GM12878 (cell line): ENCODE data around the gene XDH. TPM values are rescaled to one million over a fixed set of nuclear protein-coding genes. Genes with fewer than 3 reads are reported as not detected.
A peak's percentile ranks its signal among the peaks of the same experiment; 100 is the strongest.

Source experiments
- ATAC-seq: fragments of 200-7000 bp; cut with Tn5 transposase; 3 replicates; pipeline ENCODE4 v1.9.1; 2020; ENCODE audit warnings: mild to moderate bottlenecking, moderate library complexity
- BruUV-seq: library from RNA; stranded (reverse); fragments of 400-500 nt; replicated peaks from 2 replicates; lab custom pipeline; 2021; lab: Mats Ljungman, UMichigan
- CTCF ChIA-PET: fragments of 300-600 bp; sonication (Branson Sonifier 250); formaldehyde crosslinking; extraction: SDS; loops from one replicate; lab custom pipeline; 2021; ENCODE audit warnings: inconsistent platforms; lab: Yijun Ruan, JAX
- POLR2A ChIA-PET: fragments of 350-600 bp; formaldehyde crosslinking; extraction: SDS; loops from one replicate; lab custom pipeline; 2021; ENCODE audit warnings: inconsistent platforms; lab: Charles Lee
- RAD21 ChIA-PET: fragments of 300-600 bp; sonication (Branson Sonifier 250); formaldehyde crosslinking; loops from one replicate; lab custom pipeline; 2023; ENCODE audit warnings: antibody characterized with exemption; ENCODE audit not compliant: unreplicated experiment; lab: Charles Lee
- SMC1A ChIA-PET: fragments of 300-600 bp; sonication (Branson Sonifier 250); formaldehyde crosslinking; loops from one replicate; lab custom pipeline; 2023; ENCODE audit not compliant: unreplicated experiment, uncharacterized antibody; lab: Charles Lee
- DNase-seq: peaks from one replicate; pipeline ENCODE4 v3.0.0-alpha.2; 2011; ENCODE audit warnings: low read depth, low spot score
- FAIRE-seq: peaks from 3 replicates; lab custom pipeline; 2011; peaks lifted over from hg19 to GRCh38; lab: Jason Lieb, UNC
- H2AFZ ChIP-seq: 2 replicates; pipeline ENCODE4 v1.6.0; 2011; ENCODE audit warnings: low read depth, low read length, control low read depth; ENCODE audit not compliant: control insufficient read depth
- H3K27ac ChIP-seq: 2 replicates; pipeline ENCODE4 v1.5.1; 2011; ENCODE audit warnings: control low read depth; ENCODE audit not compliant: control insufficient read depth, insufficient read depth
- H3K27me3 ChIP-seq, 2 experiments: replicated peaks in 1 of 2; 2 replicates each; pipeline versions ENCODE4 v1.6.0 to v1.6.1; 2011; ENCODE audit warnings: low read length in 1 of 2; ENCODE audit not compliant: control insufficient read depth in 2 of 2, insufficient read depth in 2 of 2
- H3K36me3 ChIP-seq, 2 experiments: 2 replicates each; pipeline ENCODE4 v1.5.1; 2011; ENCODE audit warnings: low read length in 1 of 2; ENCODE audit not compliant: control insufficient read depth in 2 of 2, insufficient read depth in 2 of 2
- H3K4me1 ChIP-seq: 2 replicates; pipeline ENCODE4 v1.6.1; 2011; ENCODE audit warnings: mild to moderate bottlenecking, low read length, moderate library complexity, mixed read lengths; ENCODE audit not compliant: control insufficient read depth, insufficient read depth
- H3K4me2 ChIP-seq: 2 replicates; pipeline ENCODE4 v1.6.0; 2011; ENCODE audit warnings: control low read depth; ENCODE audit not compliant: control insufficient read depth, insufficient read depth
- H3K4me3 ChIP-seq: fragments of 200-600 bp; sonication (generic); 2 replicates; pipeline ENCODE4 v1.5.1; 2016
- H3K79me2 ChIP-seq: 2 replicates; pipeline ENCODE4 v1.6.0; 2011; ENCODE audit warnings: low read length; ENCODE audit not compliant: control insufficient read depth, insufficient read depth
- H3K9ac ChIP-seq: 2 replicates; pipeline ENCODE4 v1.8.0; 2011; ENCODE audit warnings: low read length, control low read depth, mixed read lengths; ENCODE audit not compliant: control insufficient read depth, insufficient read depth
- H3K9me3 ChIP-seq: replicated peaks from 3 replicates; pipeline ENCODE4 v1.5.1; 2011; ENCODE audit warnings: mild to moderate bottlenecking, low read length; ENCODE audit not compliant: control insufficient read depth, insufficient read depth
- H4K20me1 ChIP-seq: 2 replicates; pipeline ENCODE4 v1.6.0; 2011; ENCODE audit not compliant: control insufficient read depth, insufficient read depth
- BHLHE40 ChIP-seq, 2 experiments: fragments of 450-650 bp in 1 of 2; IDR thresholded peaks; 2 replicates each; pipeline ENCODE4 v1.6.1; 2011 to 2017; ENCODE audit warnings: low read depth in 2 of 2, borderline replicate concordance in 1 of 2, improper control_type of control experiment in 1 of 2, low read length in 1 of 2, mild to moderate bottlenecking in 1 of 2
- CBFB ChIP-seq: IDR thresholded peaks from 2 replicates; pipeline ENCODE4 v1.6.1; 2016; ENCODE audit warnings: antibody characterized with exemption, low read depth
- CREM ChIP-seq: IDR thresholded peaks from 2 replicates; pipeline ENCODE4 v1.6.1; 2014; ENCODE audit warnings: antibody characterized with exemption, low read depth
- EED ChIP-seq: sonication (generic); IDR thresholded peaks from 2 replicates; pipeline ENCODE4 v1.6.1; 2016; ENCODE audit warnings: antibody characterized with exemption, low read depth
- GATAD2B ChIP-seq: fragments of 450-650 bp; conservative IDR thresholded peaks from 2 replicates; pipeline ENCODE4 v1.6.1; 2017; ENCODE audit warnings: low read depth, mild to moderate bottlenecking, moderate library complexity
- IKZF1 ChIP-seq: fragments of 450-650 bp; conservative IDR thresholded peaks from 2 replicates; pipeline ENCODE4 v1.6.1; 2017; ENCODE audit warnings: antibody characterized with exemption, mild to moderate bottlenecking
- IKZF2 ChIP-seq, 2 experiments: fragments of 450-650 bp; IDR thresholded peaks; 2 replicates each; pipeline ENCODE4 v1.6.1; 2017; ENCODE audit warnings: mild to moderate bottlenecking in 2 of 2, moderate library complexity in 2 of 2
- LARP7 ChIP-seq: fragments of 450-650 bp; IDR thresholded peaks from 2 replicates; pipeline ENCODE4 v1.6.1; 2017; ENCODE audit warnings: mild to moderate bottlenecking
- MEF2B ChIP-seq: fragments of 450-650 bp; IDR thresholded peaks from 2 replicates; pipeline ENCODE4 v1.6.1; 2018; ENCODE audit warnings: mild to moderate bottlenecking, moderate library complexity; ENCODE audit not compliant: partially characterized antibody, poor library complexity, severe bottlenecking
- MLLT1 ChIP-seq: fragments of 450-650 bp; IDR thresholded peaks from 2 replicates; pipeline ENCODE4 v1.6.1; 2016; ENCODE audit warnings: mild to moderate bottlenecking
- MTA2 ChIP-seq: fragments of 450-650 bp; IDR thresholded peaks from 2 replicates; pipeline ENCODE4 v1.6.1; 2016; ENCODE audit warnings: low read depth, mild to moderate bottlenecking, moderate library complexity
- NR2C1 ChIP-seq: fragments of 450-650 bp; IDR thresholded peaks from 2 replicates; pipeline ENCODE4 v1.6.1; 2017; ENCODE audit warnings: antibody characterized with exemption, mild to moderate bottlenecking, moderate library complexity
- NR2F1 ChIP-seq: fragments of 450-650 bp; conservative IDR thresholded peaks from 2 replicates; pipeline ENCODE4 v1.6.1; 2017; ENCODE audit warnings: mild to moderate bottlenecking
- RUNX3 ChIP-seq: IDR thresholded peaks from 2 replicates; pipeline ENCODE4 v1.6.1; 2012; ENCODE audit warnings: low read length, inconsistent platforms
- SREBF2 ChIP-seq: IDR thresholded peaks from 2 replicates; pipeline ENCODE4 v1.6.1; 2012; ENCODE audit warnings: mild to moderate bottlenecking, low read length
- ZBED1 ChIP-seq: IDR thresholded peaks from 2 replicates; pipeline ENCODE4 v1.6.1; 2016; ENCODE audit warnings: borderline replicate concordance
- ZNF274 ChIP-seq: IDR thresholded peaks from one replicate; pipeline ENCODE4 v1.8.0; 2011; ENCODE audit not compliant: insufficient read length, insufficient read depth
- WGBS: methylation state at CpG from one replicate; pipeline ENCODE4 v1.1.6; 2016; ENCODE audit warnings: low lambda C conversion rate; ENCODE audit not compliant: insufficient replicate concordance, insufficient coverage; ENCODE audit errors: missing lambda C conversion rate; 5-methylcytosine and 5-hydroxymethylcytosine counted together
- in situ Hi-C: fragments of 300-500 bp; cut with MboI; formaldehyde crosslinking; loops from 9 replicates; pipeline ENCODE4 v1.14.3; 2018; ENCODE audit warnings: mixed read lengths
- intact Hi-C: fragments of 100-400 bp; cut with micrococcal nuclease; formaldehyde crosslinking; loops from one replicate; pipeline ENCODE4 v1.14.2; 2022; ENCODE audit not compliant: unreplicated experiment
- polyA plus RNA-seq, 11 experiments: library from polyadenylated mRNA; depleted of rRNA in 4 of 11; unstranded in 6 of 11; stranded (reverse) in 5 of 11; fragments of >200 nt; fragmentation: Nextera tagmentation in 4 of 11; fragmentation: Illumina TruSeq in 1 of 11; extraction: Ambion mirVana in 4 of 11; extraction: Trizol in 1 of 11; gene quantifications; 1 replicate in 1 of 11; 2 replicates in 10 of 11; pipeline versions ENCODE4 v1.2.1 to v1.2.3, GENCODE V29; 2011 to 2016; ENCODE audit warnings: inconsistent platforms in 2 of 11, missing spikeins in 2 of 11, low read depth in 1 of 11
- total RNA-seq, 4 experiments: library from RNA; depleted of rRNA in 3 of 4; stranded (reverse); fragments of >200 nt in 3 of 4; fragmentation: Illumina TruSeq in 1 of 4; extraction: Trizol in 1 of 4; gene quantifications; 2 replicates each; pipeline versions ENCODE4 v1.2.1 to v1.2.3, GENCODE V29; 2013 to 2021

XDH gene
- total and polyA plus RNA-seq, 10 of the 15 experiments (the other 5 are each of a cell fraction or from before 2014, with no cell fraction given): 0.01 TPM; not detected in 9

- no TSS peak for BruUV-seq
- peak overlapping the region; percentile 35; the same call in 1 of the 2 replicates for H3K4me2 ChIP-seq
- DNase-seq (peak; percentile 30), ATAC-seq (peak; percentile 92), FAIRE-seq (no peak)
- no peak overlapping the region for H3K9ac ChIP-seq
- H4K20me1 ChIP-seq: no peaks in the 10 kb centered on the region
- no peak overlapping the region for H3K4me3 ChIP-seq
- no peaks in the 10 kb centered on the region for H3K79me2 ChIP-seq
- RAD21 ChIA-PET: interaction anchor here (0.7 to 5.8 kb wide), 9 partner anchors 14 to 609 kb away, joined by 3 to 28 read pairs (median 3); no protein-coding TSS in a partner anchor
- in situ Hi-C loops: no loop called here
- intact Hi-C loops: loop anchor here (2.0 kb wide), 1 partner anchor 62 kb away; no protein-coding TSS in a partner anchor
- no peaks in the 10 kb centered on the region; a peak in 1 of 4 replicates for H3K27me3 ChIP-seq
- H3K9me3 ChIP-seq: no peaks in the 10 kb centered on the region
- SMC1A ChIA-PET: interaction anchor here (0.6 to 3.4 kb wide), 11 partner anchors 11 to 607 kb away, joined by 3 to 14 read pairs (median 3); no protein-coding TSS in a partner anchor
- POLR2A ChIA-PET: interaction anchor here (0.6 kb wide), 2 partner anchors 626 to 1178 kb away, joined by 3 read pairs; no protein-coding TSS in a partner anchor
- 16% methylated on average over 11 of the region's 11 CpGs for WGBS
- no peaks in the 10 kb centered on the region for H3K36me3 ChIP-seq
- CTCF ChIA-PET: interaction anchor here (0.8 to 4.5 kb wide), 3 partner anchors 15 to 81 kb away, joined by 3 to 26 read pairs (median 7); no protein-coding TSS in a partner anchor
- H2AFZ ChIP-seq: no peak overlapping the region
- TF ChIP-seq SREBF2: no peak
- TF ChIP-seq RUNX3: peak; percentile 79
- no peak for TF ChIP-seq NR2C1
- TF ChIP-seq LARP7: peak; percentile 44; the same call in 1 of the 2 replicates
- peak; percentile 66 for TF ChIP-seq IKZF1
- no peak for TF ChIP-seq ZNF274
- peak; percentile 37; the same call in 1 of the 2 replicates for TF ChIP-seq GATAD2B
- TF ChIP-seq EED: peak; percentile 60
- peak; percentile 52; the same call in 1 of the 2 replicates for TF ChIP-seq CBFB
- peak; percentile 80 for TF ChIP-seq MEF2B
- TF ChIP-seq MTA2: peak; percentile 44; the same call in 1 of the 2 replicates
- TF ChIP-seq CREM: no peak
- peak; percentile 67 to 74 for TF ChIP-seq IKZF2 (IDR thresholded peaks at IDR 0.05)
- no peak for TF ChIP-seq ZBED1
- TF ChIP-seq NR2F1: peak; percentile 26; the same call in 1 of the 2 replicates
- TF ChIP-seq BHLHE40 (IDR thresholded peaks at IDR 0.05; ENCODE audit: borderline replicate concordance in 1 of 2, low read depth in 2 of 2, low read length in 1 of 2): peak in 1 of 2 experiments; percentile 9; a peak in 1 of 4 replicates
- peak; percentile 56 for TF ChIP-seq MLLT1
- no peak overlapping the region for H3K27ac ChIP-seq
- peaks cover 18% of the 10 kb centered on the region for H3K4me1 ChIP-seq
Measured at GRCh38 chr2:31318361-31319336, 95.9 kb downstream of the XDH start.
